Central memory CD4-positive, alpha-beta T cell (primary cell): ENCODE measurements around the gene MFSD12.
"Not testable (repeated sequence)": the region's sequence is repeated elsewhere in the genome, so short reads cannot be mapped to it uniquely, and the experiment has no call there.

Experiments
- DNase-seq: peaks from one replicate; pipeline ENCODE4 v3.0.0; 2022

The MFSD12 gene

GRCh38 chr19:3522421-3523360 is 34.7 kb downstream of the MFSD12 start:
- DNase-seq = no peak

- DNase-seq = no peak
These were observed 36.3 kb downstream of the MFSD12 start for GRCh38 chr19:3521104-3521445.

GRCh38 chr19:3520166-3521103 is 37.0 kb downstream of the MFSD12 start:
- no peak for DNase-seq

GRCh38 chr19:3519126-3519525 is 38.3 kb downstream of the MFSD12 start:
- no peak for DNase-seq

GRCh38 chr19:3518659-3519058 is 38.7 kb downstream of the MFSD12 start:
- no peak for DNase-seq

GRCh38 chr19:3518255-3518654 is 39.1 kb downstream of the MFSD12 start:
- DNase-seq = no peak

GRCh38 chr19:3517638-3518037 is 39.7 kb downstream of the MFSD12 start:
- DNase-seq = no peak

GRCh38 chr19:3516675-3517207 is 40.6 kb downstream of the MFSD12 start:
- DNase-seq = peak; percentile 67

GRCh38 chr19:3515891-3516422 is 41.4 kb downstream of the MFSD12 start:
- no peak for DNase-seq

- no peak for DNase-seq
These were observed 42.5 kb downstream of the MFSD12 start for GRCh38 chr19:3514930-3515329.

- no peak for DNase-seq
These were observed 43.9 kb downstream of the MFSD12 start for GRCh38 chr19:3513229-3514140.

GRCh38 chr19:3512562-3513228 is 44.7 kb downstream of the MFSD12 start:
- DNase-seq = no peak

GRCh38 chr19:3511506-3512251 is 45.7 kb downstream of the MFSD12 start:
- no peak for DNase-seq

GRCh38 chr19:3510727-3511126 is 46.7 kb downstream of the MFSD12 start:
- no peak for DNase-seq

- no peak for DNase-seq
These were observed 47.8 kb downstream of the MFSD12 start for GRCh38 chr19:3509566-3509989.

GRCh38 chr19:3508771-3509535 is 48.4 kb downstream of the MFSD12 start:
- no peak for DNase-seq

GRCh38 chr19:3508121-3508661 is 49.2 kb downstream of the MFSD12 start:
- DNase-seq = not testable (repeated sequence)

GRCh38 chr19:3507371-3508120 is 49.8 kb downstream of the MFSD12 start:
- peak; percentile 40 for DNase-seq
